Activated CD8-positive, alpha-beta T cell treated with anti-CD3 and anti-CD28 coated beads, Interleukin-2, amount 10 ng/mL, durations not matched to agents 7 days and 5 days (primary cell): ENCODE measurements around the gene PRDM15. TPM values are rescaled to one million over a fixed set of nuclear protein-coding genes. Genes with fewer than 3 reads are reported as not detected.
A peak's percentile ranks its signal among the peaks of the same experiment; 100 is the strongest.

Source experiments
- ATAC-seq: fragments of 150-1000 bp; cut with Tn5 transposase; one replicate; pipeline ENCODE4 v1.10.0; 2021; ENCODE audit warnings: moderate library complexity
- CTCF ChIA-PET: fragments of 350-600 bp; sonication (Branson Sonifier 250); formaldehyde crosslinking; loops from one replicate; lab custom pipeline; 2021; ENCODE audit warnings: antibody characterized with exemption; lab: Charles Lee
- POLR2A ChIA-PET: fragments of 350-600 bp; sonication (Branson Sonifier 250); formaldehyde crosslinking; loops from one replicate; lab custom pipeline; 2021; ENCODE audit warnings: antibody characterized with exemption; lab: Charles Lee
- DNase-seq: peaks from one replicate; pipeline ENCODE4 v3.0.0-alpha.2; 2020
- H3K27ac Mint-ChIP-seq: one replicate; pipeline ENCODE4 v1.8.0; 2021; ENCODE audit warnings: mild to moderate bottlenecking, mixed read lengths
- H3K27me3 Mint-ChIP-seq: one replicate; pipeline ENCODE4 v1.8.0; 2021; ENCODE audit warnings: low read depth, mixed read lengths
- H3K36me3 Mint-ChIP-seq: one replicate; pipeline ENCODE4 v1.8.0; 2021; ENCODE audit warnings: low read depth, mixed read lengths
- H3K4me1 Mint-ChIP-seq: one replicate; pipeline ENCODE4 v1.8.0; 2021; ENCODE audit warnings: low read depth, mixed read lengths
- H3K4me3 Mint-ChIP-seq: one replicate; pipeline ENCODE4 v1.8.0; 2021; ENCODE audit warnings: mild to moderate bottlenecking, mixed read lengths
- H3K9me3 Mint-ChIP-seq: one replicate; pipeline ENCODE4 v1.8.0; 2022; ENCODE audit warnings: mixed read lengths; ENCODE audit not compliant: insufficient read depth
- total RNA-seq, 2 experiments: library from RNA; stranded (reverse); gene quantifications; one replicate each; pipeline ENCODE4 v1.2.3, GENCODE V29; 2021

PRDM15 gene
- total RNA-seq, 2 experiments from 2014 or later: 8.5 to 9.6 TPM

DNA sequence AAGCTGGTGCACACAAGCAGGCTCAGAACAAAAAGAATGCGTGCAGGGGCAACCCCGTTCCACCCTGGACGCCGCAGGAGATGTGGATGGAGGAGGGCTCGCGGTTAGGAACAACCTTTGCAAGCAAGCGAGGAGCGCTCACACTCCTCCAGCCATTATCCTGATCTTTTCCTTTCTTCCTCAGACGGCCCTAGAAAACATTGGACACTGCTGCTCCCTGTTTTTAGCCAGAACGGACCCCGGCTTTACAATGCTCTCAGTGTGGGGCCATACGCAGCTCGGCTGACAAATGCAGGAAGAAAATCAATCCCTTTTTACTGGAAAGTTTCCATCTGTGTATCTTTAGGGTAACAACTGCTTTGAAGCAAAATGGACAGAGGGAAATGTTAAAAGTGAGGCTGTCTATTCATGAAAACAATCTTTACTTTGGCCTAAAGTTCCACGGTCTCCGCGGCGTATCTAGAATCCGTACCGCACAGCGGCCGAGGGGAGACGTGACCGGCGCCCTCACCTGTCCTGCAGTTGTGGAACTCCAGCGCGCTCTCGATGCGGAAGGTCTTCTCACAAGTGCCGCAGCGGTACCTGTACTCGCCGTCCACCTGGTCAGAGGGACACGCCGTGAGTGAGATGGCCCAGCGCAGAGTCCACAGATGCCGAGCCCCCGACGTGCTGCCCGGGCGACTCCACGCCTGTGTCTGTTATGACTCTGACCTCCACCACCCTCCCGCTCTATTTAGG lies 44.0 kb downstream of the PRDM15 start:
- H3K4me1 Mint-ChIP-seq: peaks cover 2% of the 10 kb centered on the region
- H3K9me3 Mint-ChIP-seq: no peaks in the 10 kb centered on the region
- CTCF ChIA-PET: no interaction called here
- no peaks in the 10 kb centered on the region for H3K27me3 Mint-ChIP-seq
- DNase-seq (no peak), ATAC-seq (no peak)
- no peak overlapping the region for H3K27ac Mint-ChIP-seq
- POLR2A ChIA-PET: no interaction called here
- H3K4me3 Mint-ChIP-seq: no peak overlapping the region
- H3K36me3 Mint-ChIP-seq: peaks cover 16% of the 10 kb centered on the region

DNA sequence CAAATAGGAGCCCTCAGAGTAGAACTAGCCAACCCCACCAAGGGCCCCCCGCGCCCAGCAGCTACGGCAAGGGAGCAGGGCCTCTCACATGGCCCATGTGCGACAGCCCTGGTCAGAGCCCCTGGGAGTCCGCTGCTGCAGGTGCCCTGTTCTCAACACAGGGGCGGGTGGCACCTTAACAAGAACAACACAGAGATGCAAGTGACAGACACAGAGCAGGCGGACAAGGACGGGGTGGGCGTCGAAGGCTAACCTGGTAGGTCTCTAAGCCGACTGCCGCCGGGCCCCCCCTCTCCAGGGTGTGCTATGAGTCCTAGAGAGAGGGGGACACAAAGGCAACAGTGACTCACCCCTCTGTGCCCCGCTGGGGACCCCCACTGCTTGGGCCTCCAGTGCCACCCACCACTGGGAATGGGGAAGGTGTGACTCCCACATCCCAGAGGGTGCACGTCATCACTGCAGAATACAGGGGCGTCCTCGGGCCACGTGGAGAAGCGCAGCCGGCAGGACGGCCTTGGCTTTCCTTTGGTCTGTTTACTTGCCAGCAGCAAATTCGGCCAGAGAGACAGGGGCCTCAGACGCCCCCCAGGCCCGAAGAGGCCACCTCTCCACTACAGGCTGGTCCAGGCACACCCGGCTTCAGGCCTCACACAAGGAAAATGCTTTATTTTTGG lies 44.8 kb downstream of the PRDM15 start:
- no peaks in the 10 kb centered on the region for H3K9me3 Mint-ChIP-seq
- CTCF ChIA-PET: no interaction called here
- ATAC-seq (no peak), DNase-seq (no peak)
- POLR2A ChIA-PET: no interaction called here
- no peak overlapping the region for H3K27ac Mint-ChIP-seq
- H3K36me3 Mint-ChIP-seq: peaks cover 16% of the 10 kb centered on the region
- H3K4me1 Mint-ChIP-seq: peaks cover 2% of the 10 kb centered on the region
- no peaks in the 10 kb centered on the region for H3K27me3 Mint-ChIP-seq
- no peak overlapping the region for H3K4me3 Mint-ChIP-seq

DNA sequence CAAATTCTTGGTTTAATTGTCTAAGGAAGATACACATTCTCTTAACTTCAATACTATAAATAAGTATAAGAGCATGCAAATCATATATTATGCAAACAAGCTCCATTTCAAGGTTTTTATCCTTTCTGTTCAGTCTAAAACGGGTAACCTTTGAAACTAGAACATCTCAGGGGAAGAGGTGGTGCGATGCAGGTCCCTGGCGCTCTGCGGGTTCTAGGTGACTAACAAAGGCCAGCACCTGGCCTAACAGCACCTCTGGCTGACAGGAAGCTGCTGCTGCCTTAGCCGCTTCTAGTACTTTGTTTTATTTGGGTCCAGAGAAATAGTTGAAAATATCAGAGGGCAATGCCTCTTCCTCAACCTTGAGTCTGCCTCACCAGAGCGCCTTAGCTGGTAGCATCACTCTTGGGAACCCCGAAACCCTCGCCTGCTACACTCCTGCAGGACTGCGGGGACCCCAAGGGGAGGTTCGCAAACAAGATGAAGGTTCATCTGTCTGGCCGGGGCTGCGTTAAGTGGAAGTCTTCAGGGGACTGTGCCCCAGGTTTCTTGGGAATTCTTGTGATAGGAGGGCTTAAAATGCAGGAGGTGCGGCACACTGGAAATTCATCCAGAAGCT lies 45.5 kb downstream of the PRDM15 start:
- Mint-ChIP-seq H3K4me3 (no peak overlapping the region), H3K36me3 (peaks cover 16% of the 10 kb centered on the region)
- CTCF ChIA-PET: interaction anchor here (0.8 kb wide), 1 partner anchor 274 kb away, joined by 3 read pairs; no protein-coding TSS in a partner anchor

DNA sequence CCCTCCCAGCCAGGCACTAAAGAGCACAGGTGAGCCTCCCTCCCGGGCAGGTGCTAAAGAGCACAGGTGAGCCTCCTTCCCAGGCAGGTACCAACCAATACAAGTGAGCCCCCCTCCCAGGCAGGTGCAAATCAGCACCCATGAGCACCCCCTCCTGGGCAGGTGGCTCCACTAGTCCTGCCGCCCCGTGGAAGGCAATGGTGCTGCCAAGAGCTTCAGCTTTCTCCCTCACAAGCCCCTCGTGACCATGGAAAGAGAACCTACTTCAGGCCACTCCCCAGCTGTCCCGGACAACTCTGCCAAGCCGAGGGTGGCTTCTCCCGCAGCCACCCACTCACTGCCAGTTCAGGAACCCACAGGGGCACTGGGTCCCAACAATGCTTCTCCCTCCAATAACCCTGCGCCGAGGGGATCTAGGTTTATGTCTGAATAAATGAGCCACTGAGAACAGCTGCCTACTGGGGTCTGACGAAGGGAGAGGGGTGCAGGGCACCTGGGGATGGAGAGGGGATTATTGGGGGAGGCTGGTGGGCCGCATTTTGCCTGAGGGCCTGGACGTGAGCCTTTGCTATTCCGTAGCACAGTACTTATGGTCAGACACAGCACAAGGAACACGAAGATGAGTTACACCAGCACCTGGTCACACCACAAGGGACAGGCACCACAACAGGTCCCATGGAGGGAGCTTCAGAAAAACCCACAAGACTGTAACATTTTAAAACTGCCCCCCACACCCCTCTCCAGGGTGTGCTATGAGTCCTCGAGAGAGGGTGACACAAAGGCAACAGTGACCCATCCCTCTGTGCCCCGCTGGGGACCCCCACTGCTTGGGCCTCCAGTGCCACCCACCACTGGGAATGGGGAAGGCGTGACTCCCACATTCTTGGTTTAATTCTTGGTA lies 46.3 kb downstream of the PRDM15 start:
- Mint-ChIP-seq H3K4me1 (peaks cover 2% of the 10 kb centered on the region), H3K9me3 (no peaks in the 10 kb centered on the region), H3K27ac (no peak overlapping the region), H3K4me3 (no peak overlapping the region), H3K36me3 (peaks cover 16% of the 10 kb centered on the region), H3K27me3 (no peaks in the 10 kb centered on the region)
- ATAC-seq: no peak
- ChIA-PET CTCF (interaction anchor here (0.8 kb wide), 1 partner anchor 275 kb away, joined by 3 read pairs; no protein-coding TSS in a partner anchor), POLR2A (no interaction called here)
- DNase-seq: no peak

More for the DNA sequence above, 45.5 kb downstream of the PRDM15 start:
- POLR2A ChIA-PET: no interaction called here
- no peaks in the 10 kb centered on the region for H3K9me3 Mint-ChIP-seq
- no peak for ATAC-seq
- DNase-seq: no peak
- no peaks in the 10 kb centered on the region for H3K27me3 Mint-ChIP-seq
- H3K4me1 Mint-ChIP-seq: peaks cover 2% of the 10 kb centered on the region
- H3K27ac Mint-ChIP-seq: no peak overlapping the region

DNA sequence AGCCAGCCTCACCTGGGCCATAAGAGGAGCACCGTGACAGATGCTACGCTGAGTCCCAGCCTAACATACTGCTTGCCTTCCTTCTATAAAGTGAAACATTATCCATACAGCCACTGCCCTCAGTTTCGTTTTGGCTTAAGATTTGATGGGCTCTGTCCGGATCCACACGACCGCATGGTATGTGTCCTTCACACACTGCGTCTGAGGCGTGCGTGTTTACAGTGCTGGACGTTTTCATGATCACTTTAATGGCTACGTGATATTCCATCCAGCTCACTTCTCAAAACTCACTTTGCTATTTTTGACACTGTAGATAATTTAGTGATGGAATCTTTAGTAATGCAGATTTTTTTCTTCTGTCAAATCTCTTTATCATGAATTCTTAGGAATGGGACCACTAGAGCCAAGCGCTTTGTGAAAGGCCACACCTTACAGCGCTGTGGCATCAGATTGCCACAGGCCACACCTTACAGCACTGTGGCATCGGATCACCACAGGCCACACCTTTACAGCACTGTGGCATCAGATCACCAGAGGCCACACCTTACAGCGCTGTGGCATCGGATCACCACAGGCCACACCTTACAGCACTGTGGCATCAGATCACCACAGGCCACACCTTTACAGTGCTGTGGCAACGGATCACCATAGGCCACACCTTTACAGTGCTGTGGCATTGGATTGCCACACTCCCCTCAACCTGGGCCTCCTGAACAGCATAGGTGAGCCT lies 47.1 kb downstream of the PRDM15 start:
- peaks cover 12% of the 10 kb centered on the region for H3K36me3 Mint-ChIP-seq
- ATAC-seq (no peak), DNase-seq (no peak)
- POLR2A ChIA-PET: no interaction called here
- H3K4me3 Mint-ChIP-seq: no peak overlapping the region
- no peaks in the 10 kb centered on the region for H3K9me3 Mint-ChIP-seq
- peaks cover 2% of the 10 kb centered on the region for H3K4me1 Mint-ChIP-seq
- H3K27me3 Mint-ChIP-seq: no peaks in the 10 kb centered on the region
- H3K27ac Mint-ChIP-seq: no peak overlapping the region
- CTCF ChIA-PET: no interaction called here

DNA sequence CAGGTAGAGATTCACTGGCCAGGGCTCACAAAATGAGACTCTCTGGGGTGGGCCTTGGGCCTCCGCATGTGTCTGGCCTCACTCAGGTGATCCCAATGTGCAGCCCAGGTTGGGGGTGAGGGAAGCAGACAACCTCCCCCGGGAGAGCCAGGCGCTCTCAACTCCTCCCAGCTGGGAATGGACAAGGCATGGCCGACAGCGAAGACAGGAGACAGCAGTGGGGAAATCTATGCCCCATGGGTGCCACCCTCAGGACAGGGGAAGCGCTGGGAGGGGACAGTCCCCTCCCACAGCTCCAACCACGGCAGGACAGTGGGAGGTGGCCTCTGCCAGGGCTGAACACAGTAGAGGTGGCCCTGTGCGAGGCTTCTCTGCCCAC lies 47.7 kb downstream of the PRDM15 start:
- Mint-ChIP-seq H3K4me1 (peaks cover 2% of the 10 kb centered on the region), H3K36me3 (peaks cover 7% of the 10 kb centered on the region), H3K27ac (no peak overlapping the region), H3K4me3 (no peak overlapping the region), H3K9me3 (no peaks in the 10 kb centered on the region), H3K27me3 (no peaks in the 10 kb centered on the region)
- no peak for DNase-seq
- ATAC-seq: no peak
- POLR2A ChIA-PET: no interaction called here
- CTCF ChIA-PET: no interaction called here

DNA sequence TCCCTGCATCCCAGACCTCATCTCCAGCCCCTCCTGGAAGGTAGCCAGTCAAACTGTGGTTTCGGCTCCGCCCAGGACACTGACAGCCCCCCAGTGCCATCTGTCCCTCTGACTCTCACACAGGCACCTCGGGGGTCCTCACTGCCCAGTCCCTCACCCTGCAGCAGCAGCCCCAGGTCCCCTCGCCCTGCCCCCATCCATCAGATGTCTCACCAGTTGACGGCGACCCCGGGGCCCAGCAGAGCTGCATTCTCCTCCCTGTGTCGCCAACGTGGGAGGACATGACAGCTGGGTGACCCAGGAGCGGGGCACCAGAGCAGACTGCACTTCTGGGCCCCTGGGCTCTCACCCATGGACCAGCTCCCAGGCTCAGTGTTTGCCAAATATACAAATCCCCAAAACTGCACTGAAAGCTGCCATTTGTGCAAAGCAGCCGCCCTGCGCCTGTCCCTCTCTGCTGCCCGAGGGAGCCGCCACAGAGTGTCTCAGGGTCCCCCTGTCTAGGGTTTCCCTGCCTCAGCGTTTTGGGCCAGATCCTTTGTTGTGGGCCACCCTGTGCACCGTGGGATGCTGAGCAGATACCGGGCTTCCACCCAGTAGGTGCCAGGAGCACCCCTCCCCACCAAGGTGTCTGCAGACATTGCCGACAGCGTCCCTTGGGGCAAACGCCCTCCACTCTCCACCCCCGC lies 48.2 kb downstream of the PRDM15 start:
- H3K27ac Mint-ChIP-seq: no peak overlapping the region
- no peaks in the 10 kb centered on the region for H3K9me3 Mint-ChIP-seq
- no peak for DNase-seq

DNA sequence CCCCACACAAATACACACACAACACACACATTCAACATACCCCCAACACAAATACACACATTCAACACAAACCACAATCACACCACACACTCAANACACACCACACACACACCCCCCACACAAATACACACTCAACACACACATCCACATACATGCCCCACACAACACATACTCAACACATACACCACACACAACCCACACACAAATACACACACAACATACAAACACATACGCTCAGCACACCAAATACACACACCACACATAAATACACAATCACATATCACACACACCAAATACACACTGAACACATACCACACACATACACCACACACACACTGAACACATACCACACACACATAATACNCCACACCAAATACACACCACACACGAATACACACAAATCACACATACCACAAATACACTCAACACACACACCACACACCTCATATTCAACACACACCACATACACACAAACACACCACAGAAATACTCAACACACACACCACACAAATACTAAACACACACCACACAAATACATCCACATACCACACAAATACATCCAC lies 48.9 kb downstream of the PRDM15 start:
- Mint-ChIP-seq H3K4me3 (no peak overlapping the region), H3K27ac (no peak overlapping the region), H3K9me3 (no peaks in the 10 kb centered on the region), H3K36me3 (no peaks in the 10 kb centered on the region), H3K27me3 (no peaks in the 10 kb centered on the region), H3K4me1 (peaks cover 2% of the 10 kb centered on the region)
- ATAC-seq: no peak
- POLR2A ChIA-PET: no interaction called here
- DNase-seq: no peak
- CTCF ChIA-PET: no interaction called here

More for the DNA sequence above, 48.2 kb downstream of the PRDM15 start:
- peaks cover 2% of the 10 kb centered on the region for H3K4me1 Mint-ChIP-seq
- H3K27me3 Mint-ChIP-seq: no peaks in the 10 kb centered on the region
- no peak overlapping the region for H3K4me3 Mint-ChIP-seq
- ChIA-PET POLR2A (no interaction called here), CTCF (no interaction called here)
- peaks cover 4% of the 10 kb centered on the region for H3K36me3 Mint-ChIP-seq
- ATAC-seq: no peak

DNA sequence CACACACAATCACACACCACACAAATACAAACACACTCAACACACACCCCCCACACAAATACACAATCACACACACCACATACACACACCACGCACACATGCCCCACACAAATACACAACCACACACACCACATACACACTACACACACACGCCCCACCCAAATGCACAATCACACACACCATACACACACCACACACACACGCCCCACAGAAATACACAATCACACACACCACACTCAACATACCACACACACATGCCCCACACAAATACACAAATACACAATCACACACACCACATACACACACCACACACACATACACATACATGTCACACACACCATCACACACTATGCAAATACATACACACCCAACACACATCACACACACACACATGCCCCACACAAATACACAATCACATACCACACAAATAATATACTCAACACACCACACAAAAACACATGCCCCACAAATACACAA lies 50.2 kb downstream of the PRDM15 start:
- ChIA-PET CTCF (no interaction called here), POLR2A (no interaction called here)
- H3K4me3 Mint-ChIP-seq: no peak overlapping the region
- no peaks in the 10 kb centered on the region for H3K27me3 Mint-ChIP-seq
- DNase-seq (no peak), ATAC-seq (no peak)
- no peaks in the 10 kb centered on the region for H3K9me3 Mint-ChIP-seq
- no peak overlapping the region for H3K27ac Mint-ChIP-seq
- no peaks in the 10 kb centered on the region for H3K36me3 Mint-ChIP-seq
- peaks cover 2% of the 10 kb centered on the region for H3K4me1 Mint-ChIP-seq

DNA sequence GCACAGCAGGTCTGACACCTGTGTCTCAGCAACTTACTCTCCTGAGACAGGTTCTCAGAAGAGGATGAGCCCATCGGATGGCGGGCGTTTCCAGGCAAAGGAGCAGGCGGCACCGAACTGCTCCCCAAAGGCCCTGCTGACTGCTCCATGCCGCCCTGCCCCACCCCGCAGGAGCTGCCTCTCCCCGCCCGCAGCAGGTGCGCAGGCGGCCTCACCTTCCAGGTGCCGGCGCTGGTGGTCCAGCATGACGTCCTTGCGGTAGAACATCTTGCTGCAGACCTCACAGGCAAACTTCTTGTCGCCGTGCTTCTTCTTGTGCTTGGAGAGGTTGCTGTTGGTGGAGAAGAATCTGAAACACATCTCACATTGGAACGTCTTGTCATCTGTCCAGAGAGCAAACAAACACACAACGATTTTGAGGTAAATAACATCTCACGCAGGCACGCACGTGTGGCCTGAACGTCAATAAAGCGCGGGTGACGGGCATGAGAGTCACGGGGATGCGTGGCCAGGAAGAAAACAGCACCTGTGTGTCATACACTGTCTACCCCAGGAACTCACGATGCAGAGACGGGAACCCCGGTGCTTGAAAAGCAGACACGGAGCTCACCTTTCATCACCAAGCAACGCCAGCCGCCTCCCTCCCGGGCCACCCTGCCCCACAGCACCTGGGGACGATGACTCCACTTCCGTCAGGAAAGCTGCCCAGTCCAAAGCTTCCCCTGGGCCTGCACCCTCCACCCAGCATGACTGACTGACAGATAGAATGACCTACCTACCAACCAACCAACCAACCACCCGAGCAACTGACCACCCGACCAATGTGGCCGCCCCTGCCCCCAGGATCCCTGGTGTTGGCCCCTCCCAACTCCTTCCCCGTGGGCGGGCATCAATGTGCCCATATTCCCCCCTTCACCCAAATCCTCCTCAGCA lies 50.9 kb downstream of the PRDM15 start:
- H3K9me3 Mint-ChIP-seq: no peaks in the 10 kb centered on the region
- H3K4me3 Mint-ChIP-seq: no peak overlapping the region
- H3K27me3 Mint-ChIP-seq: no peaks in the 10 kb centered on the region
- no peak for DNase-seq
- no peak overlapping the region for H3K27ac Mint-ChIP-seq
- POLR2A ChIA-PET: no interaction called here
- H3K36me3 Mint-ChIP-seq: no peaks in the 10 kb centered on the region
- peak; percentile 44 for ATAC-seq
- CTCF ChIA-PET: no interaction called here
- peaks cover 2% of the 10 kb centered on the region for H3K4me1 Mint-ChIP-seq
